GM19025 (cell line): Measurements from ENCODE around the gene MRPL45.

Experiments used
- ATAC-seq: cut with Tn5 transposase; IDR thresholded peaks from one replicate; pipeline ENCODE4 v1.9.1; 2021; ENCODE audit warnings: mild to moderate bottlenecking, low read depth, moderate library complexity; ENCODE audit not compliant: unreplicated experiment

Gene MRPL45

GRCh38 chr17:38324141-38324697 is 27.3 kb downstream of the MRPL45 start:
- no peak for ATAC-seq

- no peak for ATAC-seq
These were observed 27.8 kb downstream of the MRPL45 start for GRCh38 chr17:38324772-38325171.

GRCh38 chr17:38325221-38325851 is 28.4 kb downstream of the MRPL45 start:
- ATAC-seq = no peak

- ATAC-seq = no peak
These were observed 30.2 kb downstream of the MRPL45 start for GRCh38 chr17:38326996-38327792.

GRCh38 chr17:38327936-38328335 is 31.0 kb downstream of the MRPL45 start:
- ATAC-seq = no peak

- no peak for ATAC-seq
These were observed 31.7 kb downstream of the MRPL45 start for GRCh38 chr17:38328620-38329019.

GRCh38 chr17:38329284-38329683 is 32.3 kb downstream of the MRPL45 start:
- ATAC-seq = no peak

GRCh38 chr17:38329808-38330730 is 33.1 kb downstream of the MRPL45 start:
- no peak for ATAC-seq

- ATAC-seq = no peak
These were observed 34.0 kb downstream of the MRPL45 start for GRCh38 chr17:38330941-38331411.

GRCh38 chr17:38332735-38333134 is 35.8 kb downstream of the MRPL45 start:
- ATAC-seq = no peak

GRCh38 chr17:38333635-38334295 is 36.8 kb downstream of the MRPL45 start:
- ATAC-seq = no peak

GRCh38 chr17:38334480-38335364 is 37.8 kb downstream of the MRPL45 start:
- no peak for ATAC-seq

- ATAC-seq = no peak
These were observed 39.9 kb downstream of the MRPL45 start for GRCh38 chr17:38336838-38337237.

GRCh38 chr17:38338053-38338452 is 41.1 kb downstream of the MRPL45 start:
- no peak for ATAC-seq

GRCh38 chr17:38338535-38338934 is 41.6 kb downstream of the MRPL45 start:
- ATAC-seq = no peak

- no peak for ATAC-seq
These were observed 42.9 kb downstream of the MRPL45 start for GRCh38 chr17:38339891-38340290.

GRCh38 chr17:38341035-38341721 is 44.2 kb downstream of the MRPL45 start:
- ATAC-seq = no peak

- no peak for ATAC-seq
These were observed 46.1 kb downstream of the MRPL45 start for GRCh38 chr17:38342886-38343607.
